GM18499 (cell line): Measurements from ENCODE around the gene TMEM108.

Experiments
- ATAC-seq: cut with Tn5 transposase; IDR thresholded peaks from one replicate; pipeline ENCODE4 v1.9.1; 2021; ENCODE audit warnings: moderate number of reproducible peaks; ENCODE audit not compliant: insufficient read depth, unreplicated experiment

The TMEM108 gene

DNA sequence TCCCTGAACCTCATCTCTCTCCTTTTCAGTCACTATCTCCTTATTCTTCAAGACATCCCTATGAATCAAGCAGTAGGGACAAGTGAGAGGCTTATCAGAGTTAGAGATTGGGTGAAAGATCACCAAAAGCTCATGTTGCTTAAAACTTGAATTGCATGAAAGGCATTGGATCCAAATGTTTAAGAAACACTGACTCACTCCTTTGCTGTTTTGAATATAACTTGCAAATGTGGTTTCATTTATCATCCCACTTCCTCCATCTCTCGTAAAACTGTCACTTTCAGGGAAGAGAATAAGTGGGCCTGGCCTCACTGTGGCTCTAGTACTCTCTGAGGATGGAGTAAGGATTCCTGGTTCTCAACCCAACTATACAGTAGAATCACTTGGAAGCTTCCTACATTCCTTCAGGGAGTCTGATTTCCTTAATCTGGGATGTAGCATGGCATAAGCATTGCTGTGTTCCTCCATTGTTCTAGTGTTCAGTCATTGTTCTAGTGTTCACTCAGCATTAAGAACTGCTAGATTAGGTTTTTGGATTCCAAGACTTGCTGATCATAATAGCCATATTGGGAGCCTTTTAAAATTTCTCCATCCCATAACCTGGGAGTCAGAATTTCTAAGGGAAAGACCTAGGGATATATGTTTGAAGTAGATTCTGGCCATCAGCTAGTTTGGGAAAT is 171.8 kb downstream of the TMEM108 start:
- ATAC-seq: no peak

DNA sequence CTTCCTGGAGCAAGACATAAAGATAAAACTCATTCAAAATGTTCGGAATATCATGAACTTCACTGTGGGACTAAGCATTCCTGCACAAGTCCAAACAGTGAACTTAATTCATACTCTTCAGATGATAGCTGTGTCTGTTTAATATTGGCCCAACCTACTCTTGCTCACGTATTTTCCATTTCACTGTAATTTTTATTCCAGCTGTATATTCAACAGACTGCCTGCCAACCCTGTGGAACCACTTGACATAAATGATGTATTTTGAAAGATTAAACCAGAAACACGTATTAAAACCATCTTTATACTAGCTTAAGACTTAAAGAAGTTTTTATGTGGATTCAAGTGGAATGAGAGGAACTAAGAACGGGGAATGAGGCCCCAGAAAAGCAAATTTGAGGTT is 172.5 kb downstream of the TMEM108 start:
- ATAC-seq: no peak

DNA sequence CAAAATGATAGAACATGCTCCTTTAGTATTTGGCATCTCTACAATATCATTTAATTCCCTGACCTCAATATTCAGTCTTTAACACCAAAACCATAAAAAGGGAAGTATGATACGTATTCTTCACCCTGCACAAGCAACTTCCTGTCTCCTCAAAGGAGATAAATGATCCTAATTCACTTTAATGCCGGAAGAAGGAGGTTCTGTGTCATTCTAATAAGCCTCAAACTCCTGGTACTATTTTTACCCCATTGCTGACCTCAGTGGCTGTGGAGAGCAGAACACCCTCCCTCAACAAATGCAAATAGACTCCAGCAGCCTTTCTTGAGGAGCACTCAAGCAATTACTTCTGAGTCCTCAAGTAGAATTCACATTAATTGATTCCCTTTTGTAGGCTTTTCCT is 173.3 kb downstream of the TMEM108 start:
- peak; percentile 94 for ATAC-seq

DNA sequence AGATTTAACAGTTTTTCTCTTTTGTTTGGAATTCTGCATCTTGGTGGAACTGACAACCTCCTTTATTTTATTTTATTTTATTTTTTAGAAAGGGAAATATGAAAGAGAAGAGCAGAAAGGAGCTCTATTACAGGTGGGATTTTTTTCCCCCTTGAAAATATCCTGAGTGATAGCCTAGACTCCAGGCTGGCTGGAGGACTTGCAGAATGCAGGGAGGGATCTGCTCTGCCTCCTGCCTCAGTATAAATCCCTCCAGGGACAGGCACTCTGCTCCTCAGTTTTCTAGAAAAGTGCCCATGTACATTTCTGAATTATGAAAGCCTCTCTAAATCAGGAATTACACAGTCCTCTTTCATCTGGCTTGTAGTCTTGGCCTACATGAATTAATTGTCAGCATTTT is 173.7 kb downstream of the TMEM108 start:
- ATAC-seq: no peak

DNA sequence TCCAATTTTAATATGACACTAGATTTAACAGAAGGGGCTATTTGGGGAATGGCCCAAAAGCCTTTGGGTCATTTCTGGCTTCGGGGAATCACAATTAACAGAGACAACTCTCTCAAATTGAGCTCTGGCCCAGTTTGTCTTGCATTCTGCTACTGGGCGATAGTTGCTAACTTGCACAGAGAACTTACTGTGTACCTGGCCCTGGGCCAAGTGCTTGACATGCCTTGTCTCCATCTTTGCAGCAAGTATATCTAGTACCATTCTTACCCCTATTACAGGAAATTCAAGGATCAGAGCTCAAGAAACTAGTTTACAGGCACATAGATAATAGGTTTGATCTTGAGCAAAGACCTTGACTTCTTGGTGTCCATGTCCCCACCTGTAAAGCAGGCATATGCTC is 175.7 kb downstream of the TMEM108 start:
- no peak for ATAC-seq

DNA sequence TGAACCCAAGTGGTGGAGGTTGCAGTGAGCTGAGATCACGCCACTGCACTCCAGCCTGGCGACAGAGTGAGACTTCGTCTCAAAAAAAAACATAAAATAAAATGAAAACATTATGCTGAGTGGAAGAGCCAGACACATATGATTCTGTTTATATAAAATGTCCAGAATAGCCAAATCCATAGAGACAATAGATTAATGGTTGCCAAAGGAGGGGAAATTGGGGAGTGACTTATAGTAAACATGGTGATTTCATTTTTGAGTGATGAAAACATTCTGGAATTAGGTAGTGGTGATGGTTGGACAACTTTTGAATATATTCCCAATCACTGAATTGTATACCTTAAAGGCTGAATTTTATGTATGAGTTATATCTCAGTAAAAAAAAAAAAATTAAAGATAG is 189.6 kb downstream of the TMEM108 start:
- ATAC-seq: no peak

DNA sequence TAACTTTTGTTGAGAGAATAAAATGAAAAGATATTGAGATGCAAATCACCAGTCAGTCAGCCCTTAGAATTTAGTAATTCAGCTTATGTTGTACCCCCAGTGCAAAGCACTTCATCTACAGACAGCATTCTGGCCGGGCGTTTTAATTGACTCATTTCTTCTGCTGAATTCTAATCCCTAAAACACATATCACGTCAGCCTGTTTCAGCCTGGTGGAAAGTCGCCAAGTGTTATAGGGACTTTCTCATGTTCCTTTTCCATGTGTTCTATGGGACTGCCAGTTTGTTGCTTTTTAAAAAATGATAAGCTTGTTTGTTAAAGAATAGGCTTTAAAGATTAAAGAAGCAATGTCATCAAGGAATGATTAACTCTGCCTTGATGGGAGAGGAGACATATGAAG is 192.0 kb downstream of the TMEM108 start:
- ATAC-seq: no peak

DNA sequence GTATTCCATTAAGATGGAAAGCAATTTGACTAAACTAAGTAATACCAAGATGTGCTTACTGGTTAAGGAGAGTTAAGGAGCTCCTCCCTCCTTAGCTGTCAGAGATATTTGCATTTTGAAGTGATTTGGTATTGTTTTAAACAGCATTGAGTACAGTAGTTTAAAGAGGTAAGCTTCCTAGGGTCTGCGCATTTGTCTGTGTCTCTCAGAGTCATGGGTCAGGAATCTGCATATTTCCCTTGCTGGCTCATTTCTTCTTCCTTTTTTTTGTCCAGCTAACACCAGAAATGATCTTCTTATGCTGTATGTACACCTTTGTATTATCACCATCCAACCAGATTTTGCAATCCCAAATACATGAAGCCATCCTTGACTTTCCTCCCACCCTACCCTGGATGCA is 198.7 kb downstream of the TMEM108 start:
- no peak for ATAC-seq

DNA sequence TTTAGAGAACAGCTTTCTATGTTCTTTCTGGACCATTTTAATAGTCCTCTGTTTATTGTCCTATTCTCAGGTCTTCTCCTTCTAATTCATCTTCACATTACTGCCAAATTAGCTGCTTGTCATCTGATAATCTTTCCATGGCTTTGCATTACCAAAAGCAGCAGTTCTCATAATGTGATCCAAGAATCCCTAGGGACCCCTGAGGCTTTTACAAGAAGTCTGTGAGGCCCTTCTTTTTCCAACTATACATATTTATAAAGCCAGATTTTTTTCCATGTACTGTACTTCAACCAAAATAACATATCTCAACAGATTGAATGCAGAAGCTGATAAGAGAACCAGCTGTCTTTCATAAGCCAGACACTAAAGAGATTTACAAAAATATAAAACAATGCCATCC is 199.2 kb downstream of the TMEM108 start:
- ATAC-seq: no peak

DNA sequence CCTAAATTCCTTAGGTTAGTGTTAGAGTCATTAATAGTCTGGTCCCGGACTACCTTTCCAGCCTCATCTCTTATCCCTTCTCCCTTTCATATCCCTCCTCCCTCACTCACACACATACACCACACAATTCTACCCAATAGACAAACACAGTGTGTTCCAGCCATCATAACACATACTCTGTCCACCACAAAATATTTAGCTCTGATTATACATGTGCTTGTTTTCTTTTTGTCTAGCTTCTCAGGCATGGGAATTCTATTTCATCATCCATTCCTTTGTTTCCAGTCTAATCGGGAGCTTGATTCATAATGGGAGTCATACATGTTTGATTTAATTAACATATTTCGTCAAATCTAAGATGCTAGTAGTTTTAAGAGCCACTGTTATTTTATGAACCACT is 199.8 kb downstream of the TMEM108 start:
- no peak for ATAC-seq

DNA sequence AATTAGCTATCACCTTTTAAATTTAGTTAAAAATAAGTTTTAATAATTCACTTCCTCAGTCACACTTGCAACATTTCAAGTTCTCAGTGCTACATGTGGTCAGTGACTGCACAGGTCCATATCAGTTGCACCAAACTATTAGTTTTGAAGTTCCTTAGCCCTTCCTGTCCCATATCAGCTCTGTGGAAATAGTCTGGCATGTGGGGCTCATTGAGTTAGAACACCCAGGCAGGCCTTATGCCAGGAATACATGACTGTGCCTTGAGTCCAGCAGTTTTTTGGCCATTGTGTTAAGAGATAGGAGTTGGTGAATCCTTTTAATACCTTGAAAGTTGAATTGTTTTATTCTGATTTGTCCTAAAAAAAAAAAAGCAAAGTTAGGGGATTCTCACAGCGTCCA is 207.9 kb downstream of the TMEM108 start:
- ATAC-seq: no peak

DNA sequence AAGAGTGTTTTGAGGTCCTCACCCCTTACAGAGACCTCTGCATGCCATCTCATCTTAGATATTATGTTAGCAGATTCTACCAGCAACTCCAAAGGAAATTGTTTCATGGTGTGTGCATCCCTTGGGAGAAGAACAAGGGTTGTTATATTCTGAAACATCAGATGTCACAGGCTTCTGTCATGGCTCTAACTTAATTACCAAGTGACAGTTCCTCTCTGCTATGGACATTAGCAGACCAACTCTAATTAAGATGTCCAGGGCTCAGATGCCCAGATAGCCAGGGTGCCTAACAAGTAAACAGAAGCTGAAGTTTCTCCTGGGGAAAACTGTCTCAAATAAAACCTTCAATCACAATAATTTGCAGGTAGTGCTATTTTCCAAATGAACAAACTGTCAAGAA is 208.6 kb downstream of the TMEM108 start:
- ATAC-seq: no peak

DNA sequence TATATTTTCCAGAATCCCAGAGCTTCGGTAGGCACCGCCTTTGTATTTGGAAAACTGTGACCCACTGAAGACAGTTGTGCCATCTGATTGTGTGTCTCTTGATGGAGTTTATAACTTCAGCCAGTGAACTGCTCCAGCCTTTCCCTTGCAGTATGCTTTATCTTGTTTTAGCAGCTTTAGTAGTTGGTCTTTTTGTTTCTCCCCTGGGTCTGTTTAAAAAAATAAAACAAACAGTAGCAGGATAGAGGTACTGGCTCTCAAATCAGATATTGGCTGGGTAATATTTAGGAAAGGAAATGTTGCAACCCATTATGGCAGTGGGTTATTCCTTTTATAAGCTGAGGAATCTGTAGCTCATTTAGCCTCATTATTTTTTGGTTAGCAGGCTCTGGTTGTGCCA is 210.2 kb downstream of the TMEM108 start:
- ATAC-seq: no peak

DNA sequence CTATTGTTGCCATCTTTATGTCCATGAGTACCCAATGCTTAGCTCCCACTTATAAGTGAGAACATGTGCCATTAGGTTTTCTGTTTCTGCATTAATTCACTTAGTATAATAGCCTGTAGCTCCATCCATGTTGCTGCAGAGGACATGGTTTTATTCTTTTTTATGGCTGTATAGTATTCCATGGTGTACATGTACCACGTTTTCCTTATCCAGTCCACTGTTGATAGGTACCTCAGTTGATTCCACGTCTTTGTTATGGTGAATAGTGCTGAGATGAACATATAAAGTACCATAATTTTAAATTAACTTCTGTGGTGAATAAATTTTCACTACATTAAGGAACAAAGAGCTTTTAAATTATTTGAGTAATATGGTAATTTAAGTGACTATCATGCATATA is 211.3 kb downstream of the TMEM108 start:
- no peak for ATAC-seq

DNA sequence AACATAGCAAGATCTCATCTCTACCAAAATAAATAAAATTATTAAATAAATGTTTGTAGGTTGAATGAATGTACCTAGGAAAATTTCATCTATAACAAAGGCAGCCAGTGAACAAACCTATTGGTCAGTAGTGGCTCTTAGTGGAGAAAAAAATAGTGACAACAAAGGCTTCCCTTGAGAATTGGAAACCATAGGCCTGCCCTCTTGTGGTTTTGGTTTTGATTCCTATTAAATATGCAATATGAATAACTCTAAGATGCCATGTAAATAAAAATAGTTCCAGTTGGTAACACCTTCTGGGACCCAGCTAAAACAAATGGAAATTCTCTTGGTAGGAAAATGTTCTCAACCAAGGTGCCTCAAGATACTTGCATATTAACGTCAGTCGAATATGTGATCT is 216.0 kb downstream of the TMEM108 start:
- ATAC-seq: no peak

DNA sequence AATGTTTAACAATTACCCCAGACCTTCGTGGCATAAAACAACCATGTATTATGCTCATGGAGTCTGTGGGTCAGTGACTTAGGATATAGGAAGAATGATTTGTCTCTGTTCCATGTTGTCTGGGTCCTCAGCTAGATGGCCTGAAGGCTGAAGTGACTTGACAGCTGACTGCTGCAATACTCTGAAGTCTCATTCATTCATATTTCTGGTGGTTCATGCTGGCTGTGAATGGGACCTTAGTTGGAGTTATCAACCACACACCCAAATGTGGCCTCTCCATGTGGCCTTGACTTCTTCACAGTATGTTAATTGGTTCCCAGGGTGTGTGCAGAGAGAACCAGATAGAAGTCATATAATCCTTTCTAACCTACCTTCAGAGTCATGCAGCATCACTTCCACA is 216.5 kb downstream of the TMEM108 start:
- ATAC-seq: no peak

DNA sequence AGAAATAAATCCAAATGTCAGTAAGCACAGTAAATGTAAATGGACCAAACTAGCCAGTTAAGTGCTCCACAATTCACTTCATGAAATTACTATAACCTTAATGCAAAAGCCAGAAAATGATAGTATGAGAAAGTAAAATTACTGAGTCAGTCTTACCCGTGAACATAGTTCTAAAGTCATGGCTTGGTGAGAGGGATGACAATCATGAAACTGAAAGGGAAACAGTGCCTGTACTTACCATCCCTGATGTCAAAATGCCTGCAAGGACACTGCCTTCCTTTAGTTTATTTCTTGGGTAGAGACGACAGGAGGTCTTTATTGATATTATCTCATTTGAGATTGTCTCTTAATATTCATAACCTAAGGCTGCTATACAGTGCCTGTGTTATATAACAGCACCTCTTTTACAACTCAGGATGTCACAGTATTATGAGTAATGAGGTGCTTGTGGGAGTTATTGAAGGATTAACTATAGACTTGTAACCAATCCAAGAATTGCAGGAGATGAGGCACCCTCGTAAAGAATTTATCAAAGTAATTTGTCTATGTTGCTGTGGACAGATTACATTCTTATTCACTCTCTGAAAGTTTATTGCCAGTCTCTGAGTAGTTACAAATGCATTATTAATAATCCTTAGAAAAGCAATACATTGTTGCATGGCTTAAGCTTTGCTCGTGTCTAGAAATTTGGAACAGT is 218.7 kb downstream of the TMEM108 start:
- peak; percentile 58 for ATAC-seq

DNA sequence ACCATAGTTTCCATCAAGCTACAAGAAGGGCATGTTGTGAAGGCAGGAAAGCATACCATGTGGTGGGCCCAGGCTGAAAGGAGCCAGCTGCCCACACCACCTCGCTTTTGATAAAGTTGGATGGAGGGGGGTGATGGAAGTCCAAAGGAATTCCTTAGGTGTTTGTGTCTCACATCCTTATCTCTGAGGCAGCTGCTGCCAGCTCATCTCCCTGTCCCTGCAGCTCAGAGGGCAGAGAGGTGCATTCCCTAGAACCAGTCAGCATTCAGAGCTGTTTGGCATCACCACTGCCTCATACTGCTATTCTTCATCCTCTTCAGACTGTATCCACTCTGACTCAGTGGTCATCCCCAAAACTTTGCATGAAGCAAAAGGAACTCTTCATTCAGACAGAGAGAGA is 220.2 kb downstream of the TMEM108 start:
- no peak for ATAC-seq

DNA sequence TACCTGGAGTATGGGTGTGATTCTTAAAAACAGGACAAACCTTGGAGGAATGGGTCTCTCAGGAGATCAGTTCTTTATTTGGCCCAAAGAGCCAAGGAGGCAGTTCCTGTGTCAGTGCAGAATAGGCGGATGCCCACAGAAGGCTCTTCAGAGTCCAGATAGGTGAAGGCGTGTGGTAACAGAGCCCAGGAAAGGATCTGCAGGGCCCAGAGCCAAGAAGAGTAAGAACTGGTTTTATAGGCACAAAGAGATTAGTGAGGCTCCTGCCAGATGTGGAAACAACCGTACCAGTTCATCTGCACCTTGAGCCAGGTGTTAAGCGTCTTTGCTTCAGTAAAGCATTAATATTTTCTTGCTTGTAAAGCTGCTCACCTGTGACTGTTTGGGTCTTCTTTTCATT is 221.6 kb downstream of the TMEM108 start:
- ATAC-seq: no peak

DNA sequence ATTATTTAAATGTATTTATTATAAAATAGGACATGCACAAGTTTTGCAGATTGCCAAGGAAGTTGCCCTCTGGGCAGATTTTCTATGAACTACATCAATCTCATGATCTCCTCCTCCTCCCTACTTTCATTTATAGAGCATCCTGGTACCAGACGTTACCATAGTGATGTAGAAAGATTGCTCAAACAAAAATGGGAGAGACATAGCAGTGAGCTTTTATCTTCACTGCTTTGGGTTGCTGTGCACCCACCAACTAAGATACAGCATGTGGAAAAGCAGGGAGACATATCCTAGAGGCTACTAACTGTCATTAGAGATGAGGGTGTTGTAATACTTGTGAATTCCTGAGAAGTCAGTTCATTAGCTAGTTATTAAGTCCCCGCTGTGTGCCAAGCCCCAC is 224.1 kb downstream of the TMEM108 start:
- ATAC-seq: no peak

DNA sequence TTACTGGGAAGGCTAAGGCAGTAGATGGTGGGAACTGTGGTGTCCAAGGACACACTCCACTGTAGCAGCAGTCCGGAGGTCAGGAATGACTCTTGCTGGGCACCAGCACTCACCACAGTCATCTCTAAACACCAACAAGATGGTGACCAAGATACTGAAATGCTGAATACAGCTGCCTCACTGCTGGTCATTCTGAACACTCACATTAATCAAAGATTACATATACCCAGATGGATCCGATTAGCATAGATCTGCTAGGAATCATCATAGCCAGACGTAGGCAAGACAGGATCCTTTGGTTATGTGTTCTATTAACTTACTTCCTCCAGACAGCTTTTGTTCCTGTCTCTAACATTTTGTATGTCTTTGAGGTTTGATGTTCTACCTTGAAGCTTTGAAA is 226.7 kb downstream of the TMEM108 start:
- no peak for ATAC-seq

DNA sequence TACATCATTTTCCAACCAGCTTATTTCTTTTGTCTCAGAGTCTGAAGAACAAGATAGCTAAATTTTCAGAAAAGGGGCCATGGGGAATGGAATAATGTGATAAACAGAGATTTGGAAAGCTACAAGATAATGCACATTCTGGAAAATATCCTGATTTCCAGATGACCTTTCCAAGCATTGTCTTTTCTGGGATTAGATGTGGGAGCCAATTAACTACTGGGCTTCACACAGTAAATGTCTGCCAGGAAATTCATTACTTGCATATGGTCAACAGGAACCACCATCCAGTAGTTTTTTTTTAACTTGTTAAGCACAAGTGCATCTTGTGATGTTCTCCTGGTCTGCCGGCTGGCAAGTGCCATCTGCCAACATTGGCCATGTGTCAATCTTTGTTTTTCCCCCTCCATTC is 230.5 kb downstream of the TMEM108 start:
- ATAC-seq: no peak
